Measurements from ENCODE around the gene FDPS. TPM values are rescaled to one million over a fixed set of nuclear protein-coding genes. Genes with fewer than 3 reads are reported as not detected.
"Not testable (repeated sequence)": the region's sequence is repeated elsewhere in the genome, so short reads cannot be mapped to it uniquely, and the experiment has no call there.

FDPS gene
- total RNA-seq, 1 donor = 21.5 TPM

DNA sequence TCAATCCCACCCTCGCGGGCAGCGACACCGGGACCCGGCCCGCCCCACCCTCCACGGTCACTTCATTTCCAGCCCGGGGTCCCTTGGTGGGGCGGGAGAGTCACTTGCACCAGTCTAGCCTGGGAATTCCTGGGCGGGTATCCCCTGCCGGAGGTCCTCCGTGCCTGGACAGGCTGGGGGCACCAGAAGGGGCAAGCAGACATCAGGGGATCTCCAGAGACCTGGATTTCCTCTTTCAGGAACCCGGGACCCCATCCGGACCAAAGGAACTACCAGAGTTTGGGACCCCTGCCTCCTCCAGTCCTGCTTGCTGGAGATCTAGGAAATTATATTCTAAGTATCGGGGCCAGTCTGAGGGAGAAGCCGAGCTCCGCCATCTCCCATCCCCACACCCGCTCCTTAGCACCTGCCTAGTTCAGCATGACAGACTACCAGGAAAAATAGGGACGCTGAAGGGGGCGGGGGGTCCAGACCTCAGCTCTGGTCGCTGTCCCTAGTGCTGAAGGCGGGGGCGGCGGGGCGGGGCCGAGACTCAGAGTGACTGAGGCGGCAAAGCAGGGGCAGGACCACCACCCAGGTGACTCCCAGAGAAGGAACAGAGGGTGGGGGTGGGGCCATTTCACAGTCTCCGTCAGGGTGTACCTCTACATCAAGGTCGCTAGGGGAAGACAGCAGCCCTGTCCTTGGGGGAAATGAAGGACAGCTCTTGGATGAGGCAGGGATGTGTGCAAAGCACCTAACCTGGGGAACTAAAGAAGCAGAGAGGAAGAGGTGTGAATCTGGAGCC is 30.6 kb upstream of the FDPS start:
- H3K4me1 ChIP-seq (ENCODE audit: insufficient read depth, low read length) = peaks cover 29% of the 10 kb centered on the region
- H3K9me3 ChIP-seq (ENCODE audit: low read depth, low read length) = no peaks in the 10 kb centered on the region
- H3K4me3 ChIP-seq (ENCODE audit: low read length) = peak overlapping the region; percentile 41
- H3K27me3 ChIP-seq (ENCODE audit: insufficient read depth, low read length) = no peaks in the 10 kb centered on the region

GRCh38 chr1:155278689-155279160 is 29.9 kb upstream of the FDPS start:
- H3K4me3 ChIP-seq (ENCODE audit: low read length) = no peak overlapping the region
- H3K9me3 ChIP-seq (ENCODE audit: low read depth, low read length) = no peaks in the 10 kb centered on the region
- no peaks in the 10 kb centered on the region for H3K27me3 ChIP-seq (ENCODE audit: insufficient read depth, low read length)
- peaks cover 26% of the 10 kb centered on the region for H3K4me1 ChIP-seq (ENCODE audit: insufficient read depth, low read length)

DNA sequence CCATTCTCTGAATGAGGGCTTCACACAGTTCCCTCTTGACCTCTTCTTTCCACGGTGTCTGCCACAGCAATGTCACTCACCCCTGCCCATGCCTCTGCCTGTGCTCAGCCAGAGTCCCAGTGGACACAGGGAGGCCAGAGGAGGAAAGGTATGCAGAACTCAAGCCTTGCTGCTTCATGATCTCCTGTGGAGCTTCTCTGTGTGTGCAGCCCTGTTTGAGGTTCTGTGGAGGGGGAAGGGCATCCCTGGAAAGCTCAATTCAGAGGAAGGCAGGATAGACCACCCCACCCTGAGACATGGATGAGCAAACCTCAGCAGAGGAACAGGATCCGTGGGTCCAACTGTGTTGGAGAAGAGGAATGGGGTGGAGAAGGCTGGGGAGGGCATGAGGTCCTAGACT is 29.4 kb upstream of the FDPS start:
- Histone ChIP-seq H3K9me3 (ENCODE audit: low read depth, low read length) (no peaks in the 10 kb centered on the region), H3K4me1 (ENCODE audit: insufficient read depth, low read length) (peaks cover 21% of the 10 kb centered on the region), H3K27me3 (ENCODE audit: insufficient read depth, low read length) (no peaks in the 10 kb centered on the region), H3K4me3 (ENCODE audit: low read length) (no peak overlapping the region)

DNA sequence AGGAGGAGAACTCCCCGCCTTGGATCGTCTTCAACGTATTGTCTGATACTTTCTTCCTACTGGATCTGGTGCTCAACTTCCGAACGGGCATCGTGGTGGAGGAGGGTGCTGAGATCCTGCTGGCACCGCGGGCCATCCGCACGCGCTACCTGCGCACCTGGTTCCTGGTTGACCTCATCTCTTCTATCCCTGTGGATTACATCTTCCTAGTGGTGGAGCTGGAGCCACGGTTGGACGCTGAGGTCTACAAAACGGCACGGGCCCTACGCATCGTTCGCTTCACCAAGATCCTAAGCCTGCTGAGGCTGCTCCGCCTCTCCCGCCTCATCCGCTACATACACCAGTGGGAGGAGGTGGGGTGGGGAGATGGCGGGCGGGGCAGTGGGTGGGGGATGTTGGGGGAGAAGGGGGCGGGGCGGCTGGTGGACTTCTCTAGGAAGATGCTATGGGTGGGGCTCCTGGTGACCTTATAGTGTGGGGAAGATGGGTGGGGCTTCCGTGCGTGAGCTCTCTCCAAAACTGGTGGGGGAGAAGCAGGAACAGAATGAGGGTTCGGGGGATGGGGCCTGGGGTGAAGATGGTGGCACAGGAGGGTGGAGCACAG is 26.1 kb upstream of the FDPS start:
- H3K9me3 ChIP-seq (ENCODE audit: low read depth, low read length) = no peaks in the 10 kb centered on the region
- no peak overlapping the region for H3K4me3 ChIP-seq (ENCODE audit: low read length)
- peaks cover 7% of the 10 kb centered on the region for H3K4me1 ChIP-seq (ENCODE audit: insufficient read depth, low read length)
- H3K27me3 ChIP-seq (ENCODE audit: insufficient read depth, low read length) = no peaks in the 10 kb centered on the region

GRCh38 chr1:155284476-155284875 is 24.2 kb upstream of the FDPS start:
- H3K4me3 ChIP-seq (ENCODE audit: low read length) = no peak overlapping the region
- no peaks in the 10 kb centered on the region for H3K27me3 ChIP-seq (ENCODE audit: insufficient read depth, low read length)
- no peaks in the 10 kb centered on the region for H3K4me1 ChIP-seq (ENCODE audit: insufficient read depth, low read length)
- H3K9me3 ChIP-seq (ENCODE audit: low read depth, low read length) = no peaks in the 10 kb centered on the region

- H3K27me3 ChIP-seq (ENCODE audit: insufficient read depth, low read length) = no peaks in the 10 kb centered on the region
- H3K4me3 ChIP-seq (ENCODE audit: low read length) = no peak overlapping the region
- no peaks in the 10 kb centered on the region for H3K9me3 ChIP-seq (ENCODE audit: low read depth, low read length)
- H3K4me1 ChIP-seq (ENCODE audit: insufficient read depth, low read length) = no peaks in the 10 kb centered on the region
Measured at GRCh38 chr1:155285063-155285462, 23.6 kb upstream of the FDPS start.

- no peaks in the 10 kb centered on the region for H3K27me3 ChIP-seq (ENCODE audit: insufficient read depth, low read length)
- H3K9me3 ChIP-seq (ENCODE audit: low read depth, low read length) = no peaks in the 10 kb centered on the region
- H3K4me3 ChIP-seq (ENCODE audit: low read length) = no peak overlapping the region
- no peaks in the 10 kb centered on the region for H3K4me1 ChIP-seq (ENCODE audit: insufficient read depth, low read length)
Measured at GRCh38 chr1:155285631-155286044, 23.0 kb upstream of the FDPS start.

GRCh38 chr1:155286544-155286943 is 22.1 kb upstream of the FDPS start:
- no peaks in the 10 kb centered on the region for H3K27me3 ChIP-seq (ENCODE audit: insufficient read depth, low read length)
- H3K9me3 ChIP-seq (ENCODE audit: low read depth, low read length) = no peaks in the 10 kb centered on the region

DNA sequence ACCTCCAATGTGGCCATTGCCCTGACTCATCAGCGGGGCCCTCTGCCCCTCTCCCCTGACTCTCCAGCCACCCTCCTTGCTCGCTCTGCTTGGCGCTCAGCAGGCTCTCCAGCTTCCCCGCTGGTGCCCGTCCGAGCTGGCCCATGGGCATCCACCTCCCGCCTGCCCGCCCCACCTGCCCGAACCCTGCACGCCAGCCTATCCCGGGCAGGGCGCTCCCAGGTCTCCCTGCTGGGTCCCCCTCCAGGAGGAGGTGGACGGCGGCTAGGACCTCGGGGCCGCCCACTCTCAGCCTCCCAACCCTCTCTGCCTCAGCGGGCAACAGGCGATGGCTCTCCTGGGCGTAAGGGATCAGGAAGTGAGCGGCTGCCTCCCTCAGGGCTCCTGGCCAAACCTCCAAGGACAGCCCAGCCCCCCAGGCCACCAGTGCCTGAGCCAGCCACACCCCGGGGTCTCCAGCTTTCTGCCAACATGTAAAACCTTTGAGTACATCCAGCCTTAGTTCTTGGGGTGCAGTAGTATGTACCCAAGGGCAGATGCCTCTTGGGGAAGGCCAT is 20.6 kb upstream of the FDPS start:
- no peaks in the 10 kb centered on the region for H3K9me3 ChIP-seq (ENCODE audit: low read depth, low read length)
- H3K27me3 ChIP-seq (ENCODE audit: insufficient read depth, low read length) = no peaks in the 10 kb centered on the region
- H3K4me1 ChIP-seq (ENCODE audit: insufficient read depth, low read length) = no peaks in the 10 kb centered on the region
- H3K4me3 ChIP-seq (ENCODE audit: low read length) = no peak overlapping the region

More at GRCh38 chr1:155286544-155286943, 22.1 kb upstream of the FDPS start:
- no peak overlapping the region for H3K4me3 ChIP-seq (ENCODE audit: low read length)
- no peaks in the 10 kb centered on the region for H3K4me1 ChIP-seq (ENCODE audit: insufficient read depth, low read length)

DNA sequence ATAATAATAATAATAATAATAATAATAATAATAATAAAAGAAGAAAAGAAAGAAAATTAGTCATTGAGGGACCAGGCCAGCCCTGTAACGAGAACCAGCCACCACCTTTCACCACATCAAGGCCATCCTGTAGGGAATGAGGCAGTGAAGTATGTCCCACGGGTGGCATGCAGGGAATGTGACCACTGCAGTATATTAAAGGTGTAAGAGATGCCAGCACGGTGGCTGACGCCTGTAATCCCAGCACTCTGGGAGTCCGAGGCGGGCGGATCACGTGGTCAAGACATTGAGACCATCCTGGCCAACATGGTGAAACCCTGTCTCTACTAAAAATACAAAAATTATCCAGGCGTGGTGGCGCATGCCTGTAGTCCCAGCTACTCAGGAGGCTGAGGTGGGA is 17.7 kb upstream of the FDPS start:
- not testable (repeated sequence) for H3K4me1 ChIP-seq (ENCODE audit: insufficient read depth, low read length); H3K9me3 ChIP-seq (ENCODE audit: low read depth, low read length); H3K4me3 ChIP-seq (ENCODE audit: low read length)
- peaks cover 20% of the 10 kb centered on the region for H3K27me3 ChIP-seq (ENCODE audit: insufficient read depth, low read length)

DNA sequence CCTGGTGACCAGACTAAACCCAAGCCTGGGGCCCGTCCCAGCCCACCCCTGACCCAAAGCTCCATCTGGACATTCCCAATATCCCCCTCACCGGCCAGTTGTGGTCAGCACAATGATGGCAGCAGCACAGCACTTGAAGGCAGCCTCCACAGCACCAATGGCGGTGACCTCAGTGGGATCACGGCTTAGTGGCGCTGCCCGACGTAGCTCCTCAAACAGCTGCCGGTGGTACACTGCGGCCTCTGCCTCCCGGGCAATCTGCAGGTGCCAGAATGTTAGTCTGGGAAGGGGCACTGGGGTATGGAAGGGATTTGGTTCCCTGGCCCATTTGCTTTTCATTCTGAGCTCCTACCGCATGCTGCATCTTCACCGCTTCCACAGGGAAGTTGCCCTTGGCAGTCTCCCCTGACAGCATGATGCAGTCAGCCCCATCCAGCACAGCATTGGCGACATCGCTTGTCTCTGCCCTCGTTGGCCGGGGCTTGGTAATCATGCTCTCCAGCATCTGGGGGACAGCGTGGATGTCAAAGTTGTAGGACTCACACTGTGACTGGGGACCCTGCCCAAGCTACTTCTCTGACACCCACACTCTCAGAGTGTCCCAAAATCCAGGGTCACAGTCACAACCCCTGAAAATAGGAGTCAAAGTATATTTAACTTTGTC is 15.4 kb upstream of the FDPS start:
- H3K9me3 ChIP-seq (ENCODE audit: low read depth, low read length) = no peaks in the 10 kb centered on the region
- H3K4me3 ChIP-seq (ENCODE audit: low read length) = no peak overlapping the region
- H3K4me1 ChIP-seq (ENCODE audit: insufficient read depth, low read length) = peaks cover 4% of the 10 kb centered on the region
- H3K27me3 ChIP-seq (ENCODE audit: insufficient read depth, low read length) = peaks cover 23% of the 10 kb centered on the region

DNA sequence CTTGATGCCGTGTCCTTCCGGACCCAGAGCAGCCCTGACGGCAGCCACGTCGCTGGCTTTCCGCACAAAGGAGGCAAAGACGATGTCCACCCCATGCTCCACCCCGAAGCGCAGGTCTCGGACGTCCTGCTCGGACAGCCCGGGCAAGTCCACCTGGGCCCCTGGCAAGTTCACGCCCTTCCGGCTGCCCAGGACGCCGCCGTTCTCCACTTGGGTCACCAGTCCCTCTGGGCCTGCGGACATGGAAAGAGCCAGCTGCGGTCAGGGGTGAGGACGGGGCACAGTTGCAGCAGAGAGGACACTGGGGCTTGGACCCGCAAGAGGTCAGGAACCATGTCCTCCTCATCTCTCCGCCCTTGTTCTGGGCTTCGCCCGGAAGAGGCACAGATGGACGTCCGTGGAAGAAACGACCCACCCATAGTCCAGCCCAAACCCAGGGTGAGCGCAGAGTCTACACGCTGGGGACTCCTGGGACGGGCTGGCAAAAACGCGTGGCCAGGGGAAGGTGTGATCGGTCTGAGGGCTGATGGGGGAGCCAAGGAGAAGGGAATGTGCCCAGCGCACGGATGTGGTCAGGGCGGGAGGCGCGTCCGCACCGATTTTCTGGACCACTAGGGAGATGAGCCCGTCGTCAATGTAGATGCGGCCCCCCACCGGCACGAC is 14.0 kb upstream of the FDPS start:
- Histone ChIP-seq H3K4me1 (ENCODE audit: insufficient read depth, low read length) (peaks cover 4% of the 10 kb centered on the region), H3K9me3 (ENCODE audit: low read depth, low read length) (no peaks in the 10 kb centered on the region), H3K4me3 (ENCODE audit: low read length) (no peak overlapping the region), H3K27me3 (ENCODE audit: insufficient read depth, low read length) (peaks cover 23% of the 10 kb centered on the region)

DNA sequence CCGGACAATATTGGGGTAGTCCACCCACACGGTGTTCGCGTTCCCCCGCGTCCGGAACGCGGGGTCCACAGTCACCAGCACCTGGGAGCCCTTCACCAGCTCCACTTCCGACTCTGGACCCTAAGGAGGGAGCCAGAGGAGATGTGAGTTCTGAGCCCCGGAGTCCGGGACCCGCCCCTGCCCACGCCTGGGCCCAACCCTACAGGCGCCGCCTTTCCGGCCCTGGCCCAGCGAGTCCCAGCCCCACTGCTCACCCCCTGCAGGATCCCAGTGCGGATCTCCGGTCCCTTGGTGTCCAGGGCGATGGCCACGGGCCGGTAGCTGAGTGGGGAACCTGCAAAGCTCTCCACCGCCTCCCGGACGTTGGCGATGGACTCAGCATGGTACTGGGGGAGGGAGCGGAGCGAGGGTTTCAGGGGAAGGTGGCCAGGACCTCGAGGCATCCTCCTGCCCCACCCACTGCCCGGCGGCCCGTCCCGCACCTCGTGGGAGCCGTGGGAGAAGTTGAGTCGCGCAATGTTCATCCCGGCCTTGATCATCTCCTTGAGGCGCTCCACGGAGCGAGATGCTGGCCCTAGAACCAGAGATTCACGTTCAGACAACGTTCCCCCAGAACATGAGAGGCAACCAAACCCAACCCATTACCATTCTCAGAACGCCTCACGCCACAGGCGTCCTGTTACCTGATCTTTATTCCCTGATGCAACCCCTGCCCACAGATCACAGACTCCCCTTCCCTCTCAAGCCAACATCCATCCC is 13.3 kb upstream of the FDPS start:
- peaks cover 23% of the 10 kb centered on the region for H3K27me3 ChIP-seq (ENCODE audit: insufficient read depth, low read length)
- no peak overlapping the region for H3K4me3 ChIP-seq (ENCODE audit: low read length)
- peaks cover 4% of the 10 kb centered on the region for H3K4me1 ChIP-seq (ENCODE audit: insufficient read depth, low read length)
- H3K9me3 ChIP-seq (ENCODE audit: low read depth, low read length) = no peaks in the 10 kb centered on the region

- Histone ChIP-seq H3K4me3 (ENCODE audit: low read length) (no peak overlapping the region), H3K4me1 (ENCODE audit: insufficient read depth, low read length) (peaks cover 4% of the 10 kb centered on the region), H3K27me3 (ENCODE audit: insufficient read depth, low read length) (peaks cover 23% of the 10 kb centered on the region), H3K9me3 (ENCODE audit: low read depth, low read length) (no peaks in the 10 kb centered on the region)
Measured at GRCh38 chr1:155295942-155296267, 12.8 kb upstream of the FDPS start.

Measured in mononuclear cell (primary cell).